Astrocyte (in vitro differentiated cells and primary cell): Measurements from ENCODE around the gene CDK5RAP1. TPM values are rescaled to one million over a fixed set of nuclear protein-coding genes. Genes with fewer than 3 reads are reported as not detected.

Source experiments
- DNase-seq: peaks from one replicate; pipeline ENCODE4 v3.0.0-alpha.2; 2010; ENCODE audit warnings: low read depth
- FAIRE-seq: peaks from 2 replicates; lab custom pipeline; 2011; peaks lifted over from hg19 to GRCh38; lab: Jason Lieb, UNC
- H2AFZ ChIP-seq: 2 replicates; pipeline ENCODE4 v1.6.0; 2012; ENCODE audit warnings: low read depth, low read length, inconsistent platforms
- H3K27ac ChIP-seq: 2 replicates; pipeline ENCODE4 v1.5.1; 2011; ENCODE audit warnings: low read depth, low read length, inconsistent platforms
- H3K27me3 ChIP-seq: 2 replicates; pipeline ENCODE4 v1.6.0; 2011; ENCODE audit warnings: low read length, inconsistent platforms; ENCODE audit not compliant: insufficient read depth
- H3K36me3 ChIP-seq: 2 replicates; pipeline ENCODE4 v1.5.1; 2011; ENCODE audit warnings: low read length, inconsistent platforms; ENCODE audit not compliant: insufficient read depth
- H3K4me1 ChIP-seq: 2 replicates; pipeline ENCODE4 v1.5.1; 2011; ENCODE audit warnings: low read length, inconsistent platforms; ENCODE audit not compliant: insufficient read depth
- H3K4me2 ChIP-seq: 2 replicates; pipeline ENCODE4 v1.6.0; 2012; ENCODE audit warnings: low read length, inconsistent platforms
- H3K4me3 ChIP-seq: 2 replicates; pipeline ENCODE4 v1.5.1; 2011; ENCODE audit warnings: low read depth, mild to moderate bottlenecking, low read length, inconsistent platforms; ENCODE audit not compliant: insufficient read depth
- H3K79me2 ChIP-seq: 2 replicates; pipeline ENCODE4 v1.6.0; 2012; ENCODE audit warnings: mild to moderate bottlenecking, low read length, inconsistent platforms; ENCODE audit not compliant: insufficient read depth
- H3K9ac ChIP-seq: 2 replicates; pipeline ENCODE4 v1.6.0; 2012; ENCODE audit warnings: mild to moderate bottlenecking, low read length, inconsistent platforms
- H3K9me3 ChIP-seq: 2 replicates; pipeline ENCODE4 v1.5.1; 2012; ENCODE audit warnings: low read depth, mild to moderate bottlenecking, low read length, inconsistent platforms; ENCODE audit not compliant: insufficient read depth
- H4K20me1 ChIP-seq: 2 replicates; pipeline ENCODE4 v1.6.0; 2012; ENCODE audit warnings: low read length, inconsistent platforms; ENCODE audit not compliant: insufficient read depth
- H3K27ac Mint-ChIP-seq: one replicate; pipeline ENCODE4 v1.8.0; 2021; ENCODE audit warnings: mild to moderate bottlenecking, mixed read lengths; ENCODE audit not compliant: unreplicated experiment
- H3K27me3 Mint-ChIP-seq: one replicate; pipeline ENCODE4 v1.8.0; 2021; ENCODE audit warnings: low read depth, mixed read lengths; ENCODE audit not compliant: unreplicated experiment
- H3K36me3 Mint-ChIP-seq: one replicate; pipeline ENCODE4 v1.8.0; 2021; ENCODE audit warnings: low read depth, mixed read lengths; ENCODE audit not compliant: unreplicated experiment
- H3K4me1 Mint-ChIP-seq: one replicate; pipeline ENCODE4 v1.8.0; 2021; ENCODE audit warnings: low read depth, mixed read lengths; ENCODE audit not compliant: unreplicated experiment
- H3K4me3 Mint-ChIP-seq: one replicate; pipeline ENCODE4 v1.8.0; 2021; ENCODE audit warnings: mild to moderate bottlenecking, moderate library complexity, mixed read lengths; ENCODE audit not compliant: unreplicated experiment
- H3K9me3 Mint-ChIP-seq: one replicate; pipeline ENCODE4 v1.8.0; 2021; ENCODE audit warnings: mild to moderate bottlenecking, mixed read lengths; ENCODE audit not compliant: unreplicated experiment
- EZH2 ChIP-seq: IDR thresholded peaks from 2 replicates; pipeline ENCODE4 v1.6.1; 2012; ENCODE audit warnings: mild to moderate bottlenecking, low read length, inconsistent platforms; ENCODE audit not compliant: insufficient read depth
- total RNA-seq: library from RNA; stranded (reverse); gene quantifications from 2 replicates; pipeline ENCODE4 v1.2.1, GENCODE V29; 2021
- TF ChIP-seq, protein P1 (sequence below): IDR thresholded peaks from 2 replicates; pipeline ENCODE4 v1.5.1; 2011; ENCODE audit warnings: low read depth, mild to moderate bottlenecking, inconsistent platforms, low read length, moderate library complexity; ENCODE audit not compliant: insufficient read depth

Gene CDK5RAP1
- total RNA-seq, 1 donor from 2014 or later: 29.2 TPM

DNA sequence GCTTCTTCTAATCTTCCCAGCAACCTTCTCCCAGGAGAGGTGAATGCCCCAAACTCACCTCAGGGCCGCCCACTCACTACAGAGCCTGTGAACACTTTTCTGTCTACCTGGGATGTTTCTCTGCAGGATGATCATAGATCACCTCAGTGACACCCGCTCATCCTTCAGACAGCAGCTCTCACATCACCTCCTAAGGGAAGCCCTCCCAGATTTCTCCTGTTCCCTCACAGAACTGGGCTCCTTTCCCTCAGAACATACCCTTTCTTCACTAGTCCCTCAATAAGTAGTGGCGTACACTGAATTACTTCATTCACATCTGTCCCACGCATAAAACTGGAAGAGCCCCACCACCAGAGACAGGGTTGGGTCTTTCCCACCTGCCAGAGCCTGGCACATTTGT lies 57.8 kb downstream of the CDK5RAP1 start:
- no peaks in the 10 kb centered on the region for H3K4me1 Mint-ChIP-seq
- H3K27me3 ChIP-seq: no peaks in the 10 kb centered on the region
- H3K36me3 ChIP-seq: no peaks in the 10 kb centered on the region
- FAIRE-seq (no peak), DNase-seq (no peak)
- no peaks in the 10 kb centered on the region for H3K4me1 ChIP-seq
- H3K27ac ChIP-seq: no peak overlapping the region
- no peak overlapping the region for H3K4me2 ChIP-seq
- H3K9me3 ChIP-seq: no peaks in the 10 kb centered on the region
- H3K79me2 ChIP-seq: no peaks in the 10 kb centered on the region
- H3K9ac ChIP-seq: no peak overlapping the region
- no peak overlapping the region for H3K4me3 ChIP-seq
- H3K36me3 Mint-ChIP-seq: no peaks in the 10 kb centered on the region
- no peak overlapping the region for H3K4me3 Mint-ChIP-seq
- H3K27me3 Mint-ChIP-seq: peaks cover 9% of the 10 kb centered on the region
- TF ChIP-seq, protein P1, sequence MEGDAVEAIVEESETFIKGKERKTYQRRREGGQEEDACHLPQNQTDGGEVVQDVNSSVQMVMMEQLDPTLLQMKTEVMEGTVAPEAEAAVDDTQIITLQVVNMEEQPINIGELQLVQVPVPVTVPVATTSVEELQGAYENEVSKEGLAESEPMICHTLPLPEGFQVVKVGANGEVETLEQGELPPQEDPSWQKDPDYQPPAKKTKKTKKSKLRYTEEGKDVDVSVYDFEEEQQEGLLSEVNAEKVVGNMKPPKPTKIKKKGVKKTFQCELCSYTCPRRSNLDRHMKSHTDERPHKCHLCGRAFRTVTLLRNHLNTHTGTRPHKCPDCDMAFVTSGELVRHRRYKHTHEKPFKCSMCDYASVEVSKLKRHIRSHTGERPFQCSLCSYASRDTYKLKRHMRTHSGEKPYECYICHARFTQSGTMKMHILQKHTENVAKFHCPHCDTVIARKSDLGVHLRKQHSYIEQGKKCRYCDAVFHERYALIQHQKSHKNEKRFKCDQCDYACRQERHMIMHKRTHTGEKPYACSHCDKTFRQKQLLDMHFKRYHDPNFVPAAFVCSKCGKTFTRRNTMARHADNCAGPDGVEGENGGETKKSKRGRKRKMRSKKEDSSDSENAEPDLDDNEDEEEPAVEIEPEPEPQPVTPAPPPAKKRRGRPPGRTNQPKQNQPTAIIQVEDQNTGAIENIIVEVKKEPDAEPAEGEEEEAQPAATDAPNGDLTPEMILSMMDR: no peak
- TF ChIP-seq EZH2: no peak
- H2AFZ ChIP-seq: no peak overlapping the region
- H3K27ac Mint-ChIP-seq: peak overlapping the region; percentile 3
- H3K9me3 Mint-ChIP-seq: no peaks in the 10 kb centered on the region
- H4K20me1 ChIP-seq: no peaks in the 10 kb centered on the region

DNA sequence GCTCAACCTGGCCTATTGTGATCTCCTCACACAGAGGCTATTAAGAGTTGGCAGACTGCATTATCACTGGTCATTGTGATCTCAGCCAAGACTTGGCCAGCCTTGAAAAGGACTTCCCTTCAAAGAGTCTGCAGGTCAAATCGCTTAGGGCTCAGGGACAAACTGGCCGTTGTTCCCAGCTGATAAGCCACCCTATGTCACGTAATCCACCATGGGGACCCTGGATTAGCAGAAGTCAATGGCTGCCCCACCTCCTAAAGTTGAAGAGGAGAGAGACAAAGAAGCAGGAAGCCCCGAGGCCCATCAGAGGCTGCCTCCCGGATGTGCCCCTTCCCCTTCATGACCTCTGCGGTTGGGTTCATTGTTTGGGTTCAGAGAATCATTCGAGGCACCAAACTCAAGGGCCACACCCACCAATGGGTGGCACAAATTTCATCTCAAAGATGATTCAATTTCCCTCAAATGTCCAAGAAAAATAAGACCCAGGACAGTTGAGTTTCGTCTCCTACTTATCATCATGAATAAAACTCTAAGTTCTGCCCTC lies 61.7 kb downstream of the CDK5RAP1 start:
- H3K9ac ChIP-seq: no peak overlapping the region
- H3K9me3 ChIP-seq: no peaks in the 10 kb centered on the region
- no peak overlapping the region for H3K27ac ChIP-seq
- no peaks in the 10 kb centered on the region for H3K4me1 ChIP-seq
- Mint-ChIP-seq H3K9me3 (no peaks in the 10 kb centered on the region), H3K27ac (no peak overlapping the region), H3K4me1 (no peaks in the 10 kb centered on the region), H3K27me3 (peaks cover 27% of the 10 kb centered on the region), H3K4me3 (no peak overlapping the region), H3K36me3 (peaks cover 3% of the 10 kb centered on the region)
- no peak overlapping the region for H3K4me2 ChIP-seq
- TF ChIP-seq, protein P1: no peak
- no peak for TF ChIP-seq EZH2
- no peak overlapping the region for H2AFZ ChIP-seq
- H3K79me2 ChIP-seq: no peaks in the 10 kb centered on the region
- no peaks in the 10 kb centered on the region for H3K36me3 ChIP-seq
- H4K20me1 ChIP-seq: no peaks in the 10 kb centered on the region
- FAIRE-seq: no peak
- H3K27me3 ChIP-seq: no peaks in the 10 kb centered on the region
- DNase-seq: no peak
- H3K4me3 ChIP-seq: no peak overlapping the region

DNA sequence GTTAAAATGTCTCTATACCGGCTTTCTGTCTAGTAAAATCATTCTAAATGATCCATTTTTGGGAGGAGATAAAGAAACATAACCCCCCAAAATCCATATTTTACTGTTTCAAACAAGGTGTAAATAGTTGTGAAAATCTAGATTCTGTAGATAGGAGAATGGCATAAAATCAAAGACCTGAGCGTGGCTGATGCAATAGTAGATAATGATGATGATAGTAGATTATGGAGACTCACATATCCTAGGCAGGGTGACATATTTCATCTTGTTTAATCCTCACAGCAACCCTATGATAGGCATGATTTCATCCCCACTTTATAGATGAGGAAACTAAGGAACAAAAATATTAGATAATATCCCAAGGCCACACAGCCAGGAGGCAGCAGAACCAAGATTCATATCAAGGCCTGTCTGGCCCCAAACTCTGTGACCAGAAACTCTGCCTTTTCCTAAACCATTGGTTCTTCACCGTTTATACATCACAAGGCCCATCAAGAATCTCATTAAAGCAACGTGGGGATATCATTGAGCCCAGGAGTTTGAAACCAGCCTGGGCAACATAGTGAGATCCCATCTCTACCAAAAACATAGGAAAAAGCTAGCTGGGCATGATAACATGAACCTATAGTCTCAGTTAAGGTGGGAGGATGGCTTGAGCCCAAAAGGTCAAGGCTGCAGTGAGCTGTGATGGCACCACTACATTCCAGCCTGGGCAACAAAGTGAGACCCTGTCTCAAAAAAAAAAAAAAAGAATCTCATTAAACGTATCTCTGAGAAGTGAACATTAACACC lies 62.7 kb downstream of the CDK5RAP1 start:
- FAIRE-seq (no peak), DNase-seq (no peak)
- H3K4me1 Mint-ChIP-seq: no peaks in the 10 kb centered on the region
- no peaks in the 10 kb centered on the region for H4K20me1 ChIP-seq
- no peaks in the 10 kb centered on the region for H3K9me3 Mint-ChIP-seq
- no peak overlapping the region for H2AFZ ChIP-seq
- no peak overlapping the region for H3K4me3 Mint-ChIP-seq
- no peak overlapping the region for H3K27ac ChIP-seq
- H3K4me2 ChIP-seq: no peak overlapping the region
- H3K27ac Mint-ChIP-seq: peak overlapping the region; percentile 26
- H3K9ac ChIP-seq: no peak overlapping the region
- H3K27me3 ChIP-seq: no peaks in the 10 kb centered on the region
- H3K79me2 ChIP-seq: no peaks in the 10 kb centered on the region
- H3K27me3 Mint-ChIP-seq: peaks cover 27% of the 10 kb centered on the region
- no peaks in the 10 kb centered on the region for H3K36me3 ChIP-seq
- peaks cover 3% of the 10 kb centered on the region for H3K36me3 Mint-ChIP-seq
- H3K4me3 ChIP-seq: no peak overlapping the region
- TF ChIP-seq EZH2: no peak
- TF ChIP-seq, protein P1: no peak
- no peaks in the 10 kb centered on the region for H3K9me3 ChIP-seq
- no peaks in the 10 kb centered on the region for H3K4me1 ChIP-seq
